HuH-7 (cell line): ENCODE measurements around the gene NOL4L.
A peak's percentile ranks its signal among the peaks of the same experiment; 100 is the strongest.

Experiments used
- DNase-seq: peaks from one replicate; pipeline ENCODE4 v3.0.0; 2011; ENCODE audit warnings: low spot score

NOL4L gene

DNA sequence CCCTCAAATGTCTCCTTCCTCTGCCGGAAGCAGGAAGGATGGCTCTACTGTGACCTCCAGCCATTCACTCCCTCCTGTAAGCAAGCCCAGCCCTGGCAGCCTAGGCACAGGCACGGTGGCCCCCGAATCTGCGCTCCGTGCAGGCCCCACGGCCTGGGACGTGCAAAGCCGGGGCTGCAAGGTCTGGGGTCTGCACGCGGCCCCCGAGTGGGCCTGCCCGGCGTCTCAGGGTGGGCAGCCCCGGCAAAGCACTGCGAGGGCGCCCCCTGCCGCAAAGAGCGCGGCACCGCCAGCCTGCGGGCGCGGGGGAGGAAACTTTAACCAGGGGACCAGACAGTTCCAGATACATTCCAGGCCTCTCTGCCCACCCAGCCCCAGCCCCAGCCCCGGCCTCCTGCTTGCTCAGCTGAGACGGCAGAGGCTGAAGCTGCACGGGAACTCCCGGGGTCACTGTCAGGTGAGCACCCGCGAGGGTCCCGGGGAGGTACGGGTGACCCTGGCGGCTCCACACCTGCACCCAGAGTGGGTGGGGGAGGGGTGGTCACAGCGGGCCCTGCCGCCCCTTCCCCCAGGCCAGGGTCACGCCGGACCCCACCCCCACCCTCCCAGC is 128.2 kb downstream of the NOL4L start:
- peak; percentile 92 for DNase-seq

DNA sequence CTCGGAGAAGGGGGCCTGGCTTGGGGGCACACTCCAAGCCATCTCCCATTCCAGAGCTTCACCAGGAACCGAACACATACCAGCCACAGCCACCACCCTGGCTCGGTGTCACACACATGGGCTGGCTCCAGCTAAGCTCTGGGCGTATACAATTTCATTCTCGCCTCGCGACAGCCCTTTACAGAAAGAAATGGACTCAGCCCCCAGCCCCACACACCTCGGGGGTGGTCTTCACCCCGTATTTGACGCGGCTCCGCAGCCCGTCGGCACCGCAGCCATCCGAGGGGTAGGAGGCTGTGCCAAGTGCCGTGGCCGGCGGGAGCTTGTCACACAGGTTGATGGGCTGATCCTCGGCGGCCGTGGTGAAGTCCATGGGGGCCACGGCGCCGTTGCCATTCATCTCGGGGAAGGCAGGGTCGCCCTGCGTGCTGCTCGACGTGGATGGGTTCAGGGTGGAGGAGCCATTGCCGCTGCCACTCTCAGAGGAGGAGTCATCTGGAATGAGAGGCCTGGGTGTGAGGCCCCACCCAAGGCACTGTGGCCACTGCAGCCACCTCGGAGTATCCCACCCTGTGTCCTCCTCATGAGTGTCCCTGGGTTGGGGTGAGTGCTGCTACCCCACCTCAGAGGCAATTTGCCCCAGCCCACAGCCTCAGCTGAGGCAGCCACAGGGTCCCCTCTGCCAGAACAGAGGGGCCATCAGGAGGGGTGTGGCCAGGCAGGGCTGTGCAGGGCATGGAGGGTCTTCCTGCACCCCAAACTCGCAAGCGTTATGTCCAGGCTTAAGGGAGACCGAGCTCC is 129.0 kb downstream of the NOL4L start:
- DNase-seq = no peak

DNA sequence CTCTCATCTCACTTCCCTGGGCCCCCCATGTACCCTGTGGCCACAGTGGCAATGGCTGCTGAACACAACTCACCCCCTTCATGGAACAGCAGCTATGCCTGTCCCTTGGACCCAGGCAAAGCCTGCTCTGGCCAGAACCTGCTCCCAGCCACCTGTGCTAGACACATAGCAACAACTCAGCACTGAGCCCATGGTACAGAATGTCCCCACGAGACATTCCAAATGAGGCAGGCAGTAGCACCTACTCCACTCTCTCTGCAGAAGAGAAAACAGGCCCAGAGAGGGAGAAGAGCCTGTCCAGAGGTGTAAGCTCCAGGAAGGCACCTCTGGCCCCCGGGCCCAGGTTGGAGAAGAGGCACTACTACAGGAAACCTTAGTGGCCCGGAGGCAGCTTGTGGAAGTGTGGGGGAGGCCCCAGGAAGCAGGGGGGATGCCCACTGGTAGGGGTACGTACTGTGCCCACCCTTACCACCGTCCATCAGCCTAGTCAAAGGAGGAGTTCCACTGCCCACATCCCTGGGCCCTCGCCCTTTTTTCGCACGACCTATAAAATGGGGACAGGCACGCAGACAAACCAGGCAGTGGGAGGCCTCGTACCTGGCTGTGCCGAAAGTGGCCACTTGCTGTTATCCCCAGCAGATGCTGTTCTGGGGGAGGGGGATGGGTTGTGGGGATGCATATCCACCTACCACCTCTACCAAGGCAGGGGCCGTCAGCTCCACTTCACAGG is 129.8 kb downstream of the NOL4L start:
- DNase-seq = no peak

DNA sequence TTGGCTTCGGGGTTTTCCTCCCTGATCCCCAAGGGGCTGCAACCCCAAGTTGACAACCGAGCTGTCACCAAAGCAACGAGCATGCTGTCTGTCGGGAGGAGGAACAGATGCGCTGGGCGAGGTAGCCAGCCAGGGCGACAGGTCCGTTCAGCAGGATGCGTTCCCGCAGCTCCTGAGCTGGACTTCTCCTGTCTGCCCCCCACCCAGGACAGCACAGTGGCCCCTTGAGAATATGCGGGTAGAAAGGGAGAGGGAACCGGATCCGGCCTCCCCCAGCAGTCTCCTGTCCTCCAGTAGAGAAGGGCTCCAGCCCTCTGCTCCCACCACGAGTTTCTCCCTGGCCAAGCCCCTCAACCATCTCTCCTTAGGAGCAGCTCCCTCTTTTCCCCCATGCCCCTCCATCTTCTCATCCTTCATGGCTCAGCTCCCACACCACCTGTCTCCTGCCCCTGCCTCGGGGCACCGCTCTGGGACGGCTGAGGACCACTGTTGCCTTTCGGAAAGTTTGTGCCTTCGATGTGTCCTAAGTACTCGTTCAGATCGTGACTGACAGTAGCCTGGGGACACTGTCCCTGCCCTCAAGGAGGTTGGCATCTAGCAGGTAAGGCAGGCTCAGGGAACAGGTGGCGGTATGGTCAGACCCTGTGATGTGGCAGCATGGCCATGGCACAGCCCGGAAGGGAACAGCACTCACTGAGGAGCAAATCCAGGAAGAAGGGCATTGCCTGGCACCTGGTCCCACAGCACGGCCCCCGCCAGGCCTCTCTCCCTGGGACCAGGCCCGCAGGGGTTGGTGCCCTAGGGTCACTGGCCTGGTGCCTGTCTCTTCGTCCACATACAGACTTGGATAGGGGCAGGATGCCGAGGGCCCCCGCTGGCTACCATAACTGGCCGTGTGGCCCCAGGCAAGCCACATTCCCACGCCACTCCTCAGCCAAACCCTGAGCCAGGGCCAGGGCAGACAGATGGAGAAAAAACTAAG is 130.7 kb downstream of the NOL4L start:
- DNase-seq = no peak

DNA sequence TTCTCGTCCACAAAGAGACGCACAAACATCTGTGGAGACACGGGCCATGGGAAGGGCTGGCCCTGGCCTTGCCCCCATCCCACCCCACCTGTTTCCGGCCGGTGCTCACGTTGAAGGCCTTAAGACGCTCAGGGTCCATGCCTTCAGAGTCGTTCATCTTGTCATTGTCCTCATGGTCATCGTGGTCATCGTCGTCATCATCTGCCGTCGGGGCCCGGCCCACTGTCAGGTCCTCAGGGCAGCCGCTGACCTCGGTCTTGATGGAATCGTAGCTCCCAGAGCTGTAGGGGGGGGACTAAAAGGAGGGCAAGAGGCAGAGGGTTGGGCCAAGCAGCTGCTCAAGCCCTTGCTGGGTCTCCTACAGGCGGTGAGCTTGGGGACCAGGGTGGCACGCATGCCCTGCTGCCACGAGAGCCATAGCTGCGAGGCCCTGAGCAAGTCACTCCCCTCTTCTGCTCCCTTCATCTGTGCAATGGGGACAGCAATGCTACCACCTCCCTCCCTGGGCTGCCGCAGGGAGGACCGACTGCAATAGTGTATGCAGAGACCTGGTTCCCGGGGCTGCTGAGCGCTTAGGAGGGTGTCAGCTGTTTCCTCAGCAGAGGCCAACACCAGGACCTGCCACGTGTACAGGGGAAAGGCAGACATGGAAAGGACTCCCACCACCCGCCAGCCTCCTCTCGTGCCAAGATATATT is 131.5 kb downstream of the NOL4L start:
- DNase-seq = no peak

DNA sequence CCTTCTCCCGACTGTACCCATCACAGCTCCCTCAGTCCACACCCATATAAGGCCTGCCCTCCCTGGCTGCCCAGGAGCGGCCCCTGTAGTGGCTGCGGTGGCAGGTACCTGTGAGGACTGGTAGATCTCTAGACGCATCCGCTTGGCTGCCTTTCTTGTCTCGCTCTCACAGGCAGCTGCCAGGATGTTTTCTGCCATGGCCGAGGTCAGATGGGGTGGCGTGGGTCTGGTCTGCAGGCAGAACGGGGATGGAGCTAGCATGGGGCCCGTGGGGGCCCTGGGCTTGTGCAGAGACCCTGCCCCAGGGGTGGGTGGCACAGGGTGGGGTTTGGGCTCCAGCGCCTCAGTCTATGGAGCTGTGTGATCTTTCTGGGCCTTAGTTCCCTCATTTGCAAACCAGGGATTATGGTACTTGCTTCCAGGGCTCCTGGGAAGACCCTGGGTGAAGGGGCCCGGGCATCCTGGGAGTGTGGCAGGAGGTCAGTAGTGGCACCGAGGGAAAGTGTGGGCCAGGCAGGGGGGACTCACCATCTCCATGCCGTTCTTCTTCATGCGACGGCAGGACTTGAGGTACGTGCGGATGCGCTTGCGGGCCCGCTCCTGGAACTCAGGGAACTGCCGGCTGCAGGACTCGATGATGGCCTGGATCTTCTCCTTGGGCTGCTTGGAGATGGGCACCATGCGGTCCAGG is 132.2 kb downstream of the NOL4L start:
- no peak for DNase-seq

DNA sequence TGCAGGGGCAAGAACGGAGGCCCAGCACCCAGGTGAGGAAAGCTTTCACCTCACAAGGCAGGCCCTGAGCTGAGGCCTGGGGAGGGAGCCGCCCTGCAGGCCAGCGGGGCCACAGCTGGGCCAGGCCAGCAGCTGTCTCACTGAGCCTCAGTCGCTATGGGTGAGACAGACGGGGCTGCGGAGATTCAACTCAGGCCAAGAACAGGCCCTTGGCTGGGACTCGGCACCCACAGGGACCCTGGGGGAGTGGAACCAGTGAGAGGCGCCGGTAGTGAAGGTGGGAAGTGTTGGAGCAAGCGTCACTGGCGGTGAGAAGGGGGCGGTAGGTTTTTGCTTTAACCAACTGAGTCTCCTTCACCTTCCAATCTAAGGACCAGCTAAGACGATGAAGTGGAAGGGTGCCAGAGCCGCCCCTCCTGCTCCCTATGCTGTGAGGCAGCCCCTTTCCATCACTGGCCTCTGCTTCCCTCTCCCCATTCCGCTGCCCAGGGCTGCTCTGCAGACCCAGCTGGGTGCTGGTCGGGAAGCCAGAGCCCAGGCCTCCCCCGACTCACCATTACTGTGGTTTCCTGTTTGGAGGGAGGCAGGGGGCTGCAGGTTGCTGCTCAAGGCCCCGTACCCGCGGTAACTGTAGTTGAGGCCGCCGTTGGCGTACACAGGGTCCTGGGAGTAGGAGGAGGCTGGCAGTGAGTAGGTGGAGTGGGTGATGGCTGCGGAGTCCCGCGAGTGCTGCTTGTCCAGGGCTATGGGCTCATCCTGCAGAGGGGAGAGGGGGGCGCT is 133.3 kb downstream of the NOL4L start:
- no peak for DNase-seq

DNA sequence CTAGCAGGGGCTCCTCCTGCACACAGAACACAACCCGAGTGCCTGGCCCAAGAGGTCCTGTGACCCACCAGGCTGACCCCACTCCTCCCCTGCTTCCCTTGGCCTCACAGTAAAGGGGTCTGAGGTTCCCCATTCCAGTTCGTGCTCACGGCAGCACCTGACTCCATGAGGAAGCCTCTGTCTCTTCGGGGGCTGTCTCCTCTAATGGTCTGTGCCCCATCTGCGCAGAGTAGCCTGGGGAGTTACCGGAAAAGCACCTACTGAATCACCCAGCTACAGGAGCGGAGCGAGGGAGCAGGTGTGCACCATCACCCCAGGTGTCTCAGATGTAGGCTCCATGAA is 133.8 kb downstream of the NOL4L start:
- no peak for DNase-seq

DNA sequence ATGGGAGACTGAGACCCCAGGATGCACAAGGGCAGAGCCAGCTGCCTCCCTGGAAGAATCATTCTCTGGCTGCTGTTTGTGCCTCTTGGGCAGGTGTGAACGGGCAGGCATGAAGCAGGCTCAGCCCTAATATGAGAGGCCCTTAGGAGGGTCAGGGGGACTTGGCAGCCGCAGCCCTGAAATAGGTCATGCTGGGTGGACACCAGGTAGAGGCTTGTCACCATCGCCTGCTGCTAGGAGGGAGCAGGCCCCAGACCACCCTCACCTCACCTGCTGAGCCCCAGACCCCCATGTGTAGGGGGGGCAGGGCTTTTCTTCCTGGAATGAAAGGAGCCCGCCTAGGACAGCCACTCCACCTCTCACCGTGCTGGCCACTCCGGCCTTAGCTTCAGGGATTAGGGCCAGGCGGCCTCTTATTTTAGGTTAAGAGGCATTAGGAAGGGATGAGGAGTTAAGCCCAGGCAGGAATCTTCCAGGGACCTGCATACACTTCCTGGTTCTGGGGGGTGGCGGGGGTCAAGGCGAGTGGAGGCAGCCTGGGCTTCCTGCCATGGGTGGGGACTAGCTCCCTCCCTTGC is 134.6 kb downstream of the NOL4L start:
- no peak for DNase-seq

DNA sequence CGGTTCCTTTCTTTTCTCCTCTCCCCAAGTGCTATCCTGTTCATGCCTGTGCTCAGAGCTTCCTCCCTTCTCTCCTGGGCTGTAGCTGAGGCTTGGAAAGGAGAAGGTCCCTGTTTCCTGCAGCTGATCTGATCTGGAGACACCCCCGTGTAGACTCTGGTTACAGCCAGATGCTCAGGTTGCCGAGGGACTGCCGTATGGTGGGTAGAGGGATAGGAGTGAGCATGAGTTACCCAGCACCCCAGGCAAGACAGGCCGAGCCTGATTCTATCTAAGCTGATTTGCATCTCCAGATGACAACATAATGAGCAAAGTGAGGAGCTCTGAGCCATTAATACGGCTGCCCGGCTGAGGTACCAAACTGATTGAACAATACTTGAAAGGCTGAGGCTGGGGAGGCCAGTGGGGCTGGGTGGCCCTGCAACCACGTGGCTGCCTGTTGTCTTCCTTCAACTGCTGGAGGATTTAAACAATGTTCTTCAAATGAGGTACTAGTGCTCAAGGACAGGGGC is 135.2 kb downstream of the NOL4L start:
- DNase-seq = no peak

DNA sequence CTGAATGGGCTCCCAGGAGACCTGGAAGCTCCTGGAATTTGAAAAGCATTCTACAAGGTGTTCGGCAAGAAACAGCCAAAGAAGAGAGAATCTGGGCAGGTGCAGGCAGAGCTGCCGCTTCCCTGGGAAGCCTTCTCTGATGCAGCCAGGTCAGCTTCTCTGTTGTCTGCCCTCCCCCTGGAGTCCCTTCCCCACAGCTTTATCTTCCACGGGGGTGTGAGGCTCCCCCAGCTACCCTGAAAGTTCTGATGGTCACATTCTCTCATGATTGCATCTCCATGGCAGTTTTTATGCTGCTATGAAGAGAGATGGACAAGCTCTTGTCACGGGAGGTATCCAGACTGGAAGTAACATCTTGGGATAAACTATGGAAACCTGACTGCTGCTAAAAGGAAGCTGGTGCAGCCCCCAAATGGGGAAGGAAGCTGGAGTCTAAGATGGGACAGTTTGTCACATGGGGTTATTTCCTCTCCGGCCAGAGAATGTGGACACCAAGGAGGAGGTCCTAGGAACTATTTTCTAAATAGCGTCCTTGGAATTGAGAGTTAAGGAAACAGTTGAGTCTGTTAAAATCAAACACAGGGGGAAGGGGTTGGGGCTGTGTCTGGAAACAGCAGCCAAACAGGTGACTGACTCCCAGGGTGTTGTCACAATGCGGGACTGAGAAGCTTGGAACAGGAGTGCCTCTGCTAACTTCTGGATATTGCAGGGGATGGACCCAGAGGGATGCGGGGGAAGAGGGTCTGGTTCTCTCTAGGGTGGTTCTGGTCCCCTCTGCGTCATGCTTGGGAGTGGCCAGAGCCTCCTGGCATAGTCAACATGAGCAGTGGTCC is 135.9 kb downstream of the NOL4L start:
- no peak for DNase-seq

DNA sequence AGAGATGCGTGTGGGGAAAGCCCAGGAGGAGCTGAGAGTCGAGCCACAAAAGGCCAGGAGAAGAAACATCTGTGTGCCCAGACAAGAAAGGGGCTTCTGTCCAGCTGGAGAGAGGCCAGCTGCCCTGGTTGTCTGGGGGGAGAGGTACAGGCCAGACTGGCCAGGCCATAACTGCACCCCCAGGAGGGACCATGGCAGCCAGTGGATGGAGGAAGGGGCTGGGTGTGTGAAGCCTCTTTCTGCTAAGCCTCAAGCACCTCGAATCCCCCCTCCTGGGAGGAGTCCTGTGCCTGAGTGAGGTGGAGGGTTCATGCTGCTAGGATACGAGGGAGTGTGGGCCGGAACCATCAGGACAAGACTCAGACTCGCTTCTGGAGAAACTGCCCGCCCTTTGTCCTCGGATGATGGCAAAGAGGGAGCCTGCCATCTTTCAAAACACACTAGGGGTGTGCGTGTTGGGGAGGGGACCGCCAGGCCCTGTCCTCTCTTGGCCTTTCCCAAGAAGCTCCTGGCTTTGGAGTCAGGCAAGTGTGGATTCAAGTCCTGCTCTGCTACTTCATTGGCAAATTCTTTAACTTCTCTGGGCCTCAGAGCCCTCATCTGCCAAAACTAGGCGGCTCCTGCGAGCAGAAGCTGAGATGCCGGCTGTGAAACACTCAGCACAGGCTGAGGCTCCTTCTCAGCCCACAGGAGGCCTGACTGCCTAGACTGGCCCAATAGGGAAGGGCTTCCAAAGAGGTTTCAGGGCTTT is 136.7 kb downstream of the NOL4L start:
- DNase-seq = no peak

DNA sequence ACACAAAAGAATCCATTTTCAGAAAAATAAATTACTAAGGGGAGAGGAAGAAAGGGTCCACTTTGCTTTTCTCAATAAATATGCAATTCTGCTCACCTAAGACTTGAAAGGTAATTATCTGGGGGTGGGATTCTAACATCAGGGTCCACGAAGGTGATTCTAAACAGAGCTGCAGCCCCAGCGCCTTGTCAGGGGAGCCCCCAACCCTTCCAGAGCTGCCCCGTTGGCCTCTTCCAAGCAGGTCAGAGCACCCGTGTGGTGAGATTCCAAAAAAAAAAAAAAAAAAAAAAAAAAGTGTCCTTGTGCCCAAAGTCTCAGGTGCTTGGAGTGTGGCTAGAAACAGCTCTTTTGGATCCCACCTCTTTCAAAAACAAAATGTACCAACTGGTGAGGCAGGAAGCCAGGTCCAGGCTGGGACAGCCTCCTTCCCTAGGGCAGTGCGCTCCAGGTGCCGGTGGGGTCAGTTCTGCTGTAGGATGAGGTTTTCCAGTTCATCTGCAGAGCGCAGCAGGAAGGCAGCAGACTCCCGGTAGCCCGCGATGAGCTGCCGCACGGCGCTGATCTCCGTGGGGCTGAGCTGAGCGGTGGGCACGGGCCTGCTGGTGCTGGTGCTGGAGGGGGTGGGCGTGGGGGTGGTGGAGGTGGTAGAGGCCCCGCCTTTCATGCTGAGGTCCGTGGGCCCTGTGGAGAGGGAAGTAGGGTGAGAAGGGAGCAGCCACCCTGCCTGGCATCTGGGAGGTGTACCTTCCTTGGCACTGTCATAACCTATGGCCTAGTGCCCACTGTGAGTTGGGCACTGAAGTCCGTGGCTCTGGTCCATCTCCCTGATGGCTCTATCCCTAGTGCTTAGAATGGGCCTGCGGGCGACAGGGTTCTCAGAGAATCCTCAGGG is 137.8 kb downstream of the NOL4L start:
- no peak for DNase-seq

DNA sequence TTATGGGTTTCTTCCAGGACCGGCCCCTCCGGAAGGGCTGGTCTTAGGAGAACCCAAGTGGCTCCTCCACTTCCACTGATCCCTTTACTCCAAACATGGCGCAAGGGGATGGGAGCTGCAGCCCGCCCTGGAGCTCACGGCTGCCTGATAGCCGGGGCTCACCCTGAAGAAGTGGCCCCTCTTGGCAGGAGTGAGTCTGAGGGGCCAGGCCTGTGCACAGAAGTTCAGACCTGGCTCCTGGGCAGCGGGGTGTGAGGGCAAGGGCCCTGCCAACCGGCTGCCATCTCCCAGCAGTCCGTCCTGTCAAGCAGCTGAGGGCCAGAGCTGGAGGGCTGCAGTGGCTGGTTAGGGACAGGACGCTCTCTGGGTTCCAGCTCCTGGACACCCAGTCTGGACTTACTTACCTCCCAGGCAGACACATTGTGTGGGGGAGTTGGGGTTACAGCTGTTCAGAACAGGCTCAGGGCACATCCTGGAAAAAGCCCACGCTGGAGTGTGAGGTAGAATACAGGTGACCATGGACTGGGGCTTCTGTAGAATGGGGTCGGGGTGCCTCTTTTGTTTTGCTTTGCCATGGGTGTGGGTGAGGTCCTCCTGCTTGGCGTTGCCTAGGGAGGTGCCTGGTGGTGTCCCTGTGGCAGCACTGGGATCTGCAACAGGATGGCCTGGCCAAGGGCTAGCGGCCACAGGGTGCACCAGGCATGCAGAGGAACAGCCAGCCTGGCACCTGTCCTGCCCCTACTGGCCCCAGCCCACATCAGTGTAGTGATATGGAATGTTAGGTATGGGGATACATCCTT is 138.6 kb downstream of the NOL4L start:
- no peak for DNase-seq

DNA sequence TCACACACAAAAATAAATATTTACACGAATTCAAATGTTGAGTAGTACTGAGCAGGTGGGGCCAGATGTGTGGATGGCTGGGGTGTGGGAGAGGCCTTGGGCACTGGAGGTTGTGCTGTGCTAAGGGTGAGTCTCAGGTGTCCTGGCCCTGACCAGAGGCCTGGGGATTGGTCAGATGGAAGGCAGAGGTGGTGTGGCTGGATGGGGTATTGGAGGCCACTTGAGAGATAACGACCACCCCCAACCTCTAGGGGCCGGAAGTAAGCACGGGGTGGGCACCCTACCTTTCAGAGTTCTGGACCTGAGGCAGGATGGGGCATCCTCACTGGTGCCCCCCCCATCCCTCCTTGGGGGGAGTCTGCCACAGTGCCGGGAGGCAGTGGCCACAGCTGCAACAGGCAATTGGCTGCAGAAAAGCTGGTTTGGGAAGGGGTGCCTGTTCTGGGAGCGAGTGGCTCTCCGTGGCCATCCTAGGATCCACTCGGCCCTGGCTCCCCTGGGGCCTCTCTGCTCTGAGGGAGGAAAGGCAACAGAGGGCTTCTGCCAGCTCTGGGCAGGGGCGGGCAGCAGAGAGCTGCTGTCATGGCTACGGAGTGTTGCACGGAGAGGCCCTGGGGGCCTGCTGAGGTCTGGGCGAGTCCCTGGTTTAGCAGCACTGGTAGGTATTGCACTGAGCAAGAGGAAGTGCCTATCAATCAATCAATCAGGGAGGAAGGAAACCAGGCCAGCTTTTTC is 139.4 kb downstream of the NOL4L start:
- no peak for DNase-seq
